ENCODE measurements around the gene RIOX2.

RIOX2 gene

DNA sequence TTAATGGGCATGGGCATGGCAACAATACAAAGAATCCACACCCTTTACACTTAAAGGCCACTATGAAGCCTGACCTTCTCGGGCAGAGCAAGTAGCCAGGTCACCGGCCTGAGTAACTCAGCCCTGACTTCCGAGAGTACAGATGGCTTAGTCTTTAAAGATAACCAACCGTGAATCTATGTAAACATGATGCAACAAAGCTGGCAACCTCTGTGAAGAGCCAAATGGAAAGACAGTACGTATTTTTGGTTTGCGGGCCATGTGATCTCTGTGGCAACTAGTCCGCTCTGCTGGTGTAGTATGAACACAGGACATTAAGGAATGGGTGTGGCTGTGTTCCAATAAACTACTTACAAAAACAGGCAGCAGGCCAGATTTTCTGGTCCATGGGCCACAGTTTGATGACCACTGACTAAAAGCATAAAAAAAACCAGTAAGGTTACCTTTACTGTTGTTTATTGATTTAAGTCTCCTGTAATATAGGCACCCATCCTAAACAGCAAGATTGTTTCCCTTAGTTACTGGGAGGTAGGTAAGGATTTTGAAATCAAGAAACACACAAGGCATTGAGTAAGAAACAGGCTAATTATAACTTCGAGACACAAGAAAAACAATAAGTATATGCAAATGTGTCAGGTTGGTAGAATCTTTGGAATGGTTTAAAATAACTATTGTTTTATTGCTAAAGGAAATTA, 14.5 kb downstream of the RIOX2 start:
- intact Hi-C loops (cut with DNase I) = no loop called here
- DNase-seq = no peak

DNA sequence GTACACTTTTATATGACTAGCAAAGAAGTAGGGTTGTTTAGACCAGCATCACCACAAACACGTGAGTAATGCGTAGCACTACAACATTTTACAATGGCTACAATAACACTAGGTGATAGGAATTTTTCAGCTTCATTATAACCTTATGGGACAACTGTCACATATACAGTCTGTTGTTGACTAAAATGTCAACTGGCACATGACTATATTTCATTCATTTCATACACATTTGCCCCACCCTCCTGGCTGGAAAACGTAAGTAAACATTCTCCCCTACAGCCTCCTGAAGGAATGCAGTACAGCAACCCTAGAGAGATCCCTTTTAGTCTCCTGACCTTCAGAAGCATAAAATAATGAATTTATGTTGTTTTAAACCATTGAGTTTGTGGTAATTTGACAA, 16.2 kb downstream of the RIOX2 start:
- intact Hi-C loops (cut with DNase I) = no loop called here
- no peak for DNase-seq

DNA sequence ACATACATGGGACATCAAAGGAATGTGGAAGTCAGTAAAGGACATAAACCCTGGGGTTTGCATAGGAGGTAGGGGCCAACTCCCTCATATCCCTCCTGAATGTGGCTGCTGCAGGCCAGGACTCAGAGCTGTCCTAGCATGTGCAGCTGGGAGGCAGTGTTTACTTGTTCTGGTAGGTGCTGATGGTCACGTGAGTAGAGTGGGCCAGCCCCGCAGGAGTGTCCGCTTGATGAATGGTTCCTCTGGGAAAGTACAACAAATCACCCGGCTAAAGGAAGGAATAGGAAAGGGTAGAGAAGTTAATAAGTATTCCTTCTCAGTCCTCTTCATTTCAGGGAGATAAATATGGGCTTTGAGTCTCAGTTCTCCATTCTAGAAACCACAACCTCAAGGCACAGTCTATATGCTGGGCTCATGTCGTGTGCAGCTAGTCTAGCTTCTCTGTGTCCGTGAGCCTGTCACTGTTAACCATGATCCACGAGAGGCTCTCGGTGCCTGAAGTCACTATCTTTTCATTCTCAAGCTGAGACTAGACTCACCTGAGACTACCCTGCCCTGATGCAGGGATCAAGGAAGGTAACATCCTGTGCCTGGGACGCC, 17.9 kb downstream of the RIOX2 start:
- DNase-seq = peak in 1 of 10 donors; percentile 58
- intact Hi-C loops (cut with DNase I) = no loop called here

DNA sequence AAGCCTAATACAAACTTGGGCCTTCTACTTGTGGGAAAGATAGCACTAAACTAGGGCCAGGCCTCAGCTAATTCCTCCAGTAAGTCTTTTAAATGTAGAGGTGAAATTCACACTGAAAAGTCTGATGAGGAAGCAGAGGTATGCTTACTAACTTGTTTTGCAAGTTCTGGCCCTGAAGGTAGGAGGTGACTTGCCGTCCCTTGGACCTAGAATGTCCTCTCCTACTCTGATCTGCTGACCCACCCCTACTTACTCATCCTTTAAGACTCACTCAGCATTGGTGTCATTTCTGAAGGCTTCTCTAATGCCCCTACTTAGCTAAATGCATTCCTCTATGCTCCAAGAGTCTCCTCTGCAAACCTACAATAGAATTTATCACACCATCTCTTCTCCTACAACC, 19.4 kb downstream of the RIOX2 start:
- intact Hi-C loops (cut with DNase I) = no loop called here

DNA sequence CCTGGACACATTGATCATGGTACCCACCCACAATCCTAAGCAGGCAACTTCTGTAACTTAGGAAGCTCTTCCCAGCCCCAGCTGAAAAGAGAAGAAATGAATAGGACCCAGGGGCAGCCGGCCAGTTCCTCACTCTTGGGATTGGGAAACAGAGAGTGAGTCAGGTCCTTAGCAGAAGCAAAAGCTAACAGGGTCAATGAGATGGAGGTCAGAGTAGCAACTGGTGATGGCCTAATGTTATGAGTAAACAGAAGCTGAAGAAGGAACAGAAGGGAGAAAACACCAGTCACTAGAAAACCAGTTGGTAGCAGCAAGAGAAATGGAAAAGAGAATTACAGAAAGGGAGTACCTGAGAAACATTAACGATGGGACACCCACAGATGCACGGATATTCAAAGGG, 20.0 kb downstream of the RIOX2 start:
- intact Hi-C loops (cut with DNase I) = no loop called here
- no peak for DNase-seq

More for the DNA sequence above, 19.4 kb downstream of the RIOX2 start:
- no peak for DNase-seq

DNA sequence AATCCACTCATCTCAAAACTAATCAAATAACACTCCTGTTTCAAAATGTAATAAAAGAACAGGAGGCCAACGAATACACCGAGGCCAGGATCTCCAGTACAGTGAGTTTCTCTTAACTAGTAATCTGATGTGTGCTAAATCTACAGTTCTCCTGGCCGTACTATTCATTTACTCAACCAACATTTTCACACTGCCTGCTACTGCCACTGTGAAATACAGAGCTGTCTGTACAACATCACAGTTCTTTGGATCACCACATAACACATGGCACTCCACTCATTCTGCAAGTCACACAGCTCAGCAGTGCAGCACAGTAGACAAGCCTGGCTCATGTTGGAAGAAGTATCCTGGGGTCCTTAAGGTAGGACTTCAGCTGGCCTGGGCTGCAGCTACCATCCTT, 21.9 kb downstream of the RIOX2 start:
- intact Hi-C loops (cut with DNase I) = no loop called here
- no peak for DNase-seq

DNA sequence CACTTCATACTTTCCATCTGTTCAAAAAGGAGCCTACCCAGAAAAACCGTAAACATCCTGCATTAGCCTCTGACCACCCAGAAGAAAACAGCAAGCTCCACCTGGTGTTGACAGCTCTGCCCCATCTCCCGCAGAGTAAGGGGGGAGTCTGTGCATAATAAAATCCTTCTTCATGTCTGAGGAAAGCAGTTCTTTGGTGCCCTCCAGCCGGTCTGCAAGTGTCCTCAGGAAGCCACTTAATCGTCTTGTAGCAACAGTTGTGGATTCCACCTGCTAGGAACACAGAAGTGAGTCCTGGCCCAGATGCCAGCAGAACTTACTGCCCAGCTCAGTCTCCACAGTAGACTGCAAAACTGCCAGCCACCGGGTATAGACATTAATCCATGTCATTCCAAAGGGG, 22.5 kb downstream of the RIOX2 start:
- intact Hi-C loops (cut with DNase I) = no loop called here
- no peak for DNase-seq

DNA sequence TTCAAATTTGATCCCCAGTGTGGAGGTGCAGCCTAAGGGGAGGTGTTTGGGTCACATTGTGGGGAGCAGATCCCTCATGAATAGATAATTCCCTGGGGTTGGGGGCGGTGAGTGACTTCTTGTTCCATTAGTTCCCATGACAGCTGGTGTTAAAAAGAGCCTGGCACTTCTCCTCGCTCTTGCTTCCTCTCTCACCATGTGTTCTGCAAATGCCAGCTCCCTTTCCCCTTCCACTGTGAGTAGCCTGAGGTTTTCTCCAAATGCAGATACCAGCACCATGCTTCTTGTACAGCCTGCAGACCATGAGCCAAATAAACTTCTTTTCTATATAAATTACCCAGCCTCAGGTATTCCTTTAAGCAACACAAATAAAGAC, 23.1 kb downstream of the RIOX2 start:
- intact Hi-C loops (cut with DNase I) = no loop called here
- DNase-seq = no peak

DNA sequence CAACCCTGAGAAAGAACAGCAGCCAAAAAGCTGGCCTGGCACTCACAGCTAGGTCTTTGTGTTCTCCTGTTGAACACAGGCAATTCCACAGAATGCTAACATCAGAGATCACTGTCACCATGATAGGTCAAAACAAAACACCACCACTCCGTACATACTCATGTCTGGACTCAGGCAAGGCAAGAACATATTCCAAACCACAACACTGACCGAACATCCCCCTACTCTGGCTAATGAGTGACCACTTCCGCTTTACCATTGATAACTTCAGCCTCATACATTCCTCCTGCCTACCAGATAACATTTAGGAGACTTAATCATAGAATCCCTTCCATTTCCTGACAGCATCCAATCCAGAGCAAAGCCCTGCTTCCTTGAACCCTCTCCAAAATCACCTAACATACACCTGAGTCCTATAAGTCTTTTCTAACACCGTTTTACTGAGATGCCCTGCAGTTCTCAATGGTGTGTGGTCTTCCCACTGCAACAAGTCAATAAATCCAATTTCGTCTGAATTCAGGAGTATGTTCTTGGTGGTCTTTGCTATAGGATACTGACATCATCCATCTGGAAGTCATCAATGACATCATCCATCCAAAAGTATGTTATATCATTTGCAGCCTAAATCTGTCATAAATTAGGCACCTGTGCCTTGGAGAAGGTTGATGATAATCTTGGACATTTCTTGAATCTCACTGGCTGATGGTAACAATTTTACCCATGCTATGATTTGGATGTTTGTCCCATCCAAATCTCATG, 23.7 kb downstream of the RIOX2 start:
- DNase-seq = no peak
- intact Hi-C loops (cut with DNase I) = no loop called here

DNA sequence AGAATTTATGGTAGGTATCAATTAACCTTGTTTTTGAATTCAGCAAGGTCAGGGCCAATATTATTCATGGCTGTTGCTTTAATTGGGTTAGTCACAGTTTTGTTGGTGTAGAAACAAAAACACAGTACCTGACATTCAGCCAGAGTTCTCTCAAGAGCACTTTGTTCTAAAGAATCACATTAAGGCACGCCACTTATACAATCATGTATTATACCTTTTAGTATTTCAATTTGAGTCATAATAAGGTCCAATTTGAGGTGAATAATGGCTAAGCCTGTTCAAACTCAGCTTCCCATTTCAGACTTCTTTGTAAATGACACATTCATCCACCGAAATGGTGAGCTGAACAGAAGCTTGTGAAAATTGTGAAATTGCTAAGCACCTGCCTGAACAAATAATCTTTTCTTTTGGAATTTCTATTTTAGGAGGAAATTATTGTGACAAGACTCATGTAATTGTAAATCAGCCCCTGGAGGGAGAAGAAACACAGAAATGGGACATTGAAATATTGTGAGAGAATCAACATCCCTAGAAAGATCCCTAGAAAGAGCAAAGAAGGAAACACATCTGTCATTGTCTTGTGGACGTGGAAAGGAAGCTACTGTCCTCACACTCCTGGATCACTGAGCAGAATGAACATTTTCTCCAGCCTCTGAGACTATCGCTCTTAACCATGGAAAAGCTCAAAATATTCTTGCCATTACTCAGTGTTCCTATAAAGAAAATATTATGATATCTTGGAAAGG, 29.3 kb downstream of the RIOX2 start:
- intact Hi-C loops (cut with DNase I) = no loop called here
- no peak for DNase-seq

DNA sequence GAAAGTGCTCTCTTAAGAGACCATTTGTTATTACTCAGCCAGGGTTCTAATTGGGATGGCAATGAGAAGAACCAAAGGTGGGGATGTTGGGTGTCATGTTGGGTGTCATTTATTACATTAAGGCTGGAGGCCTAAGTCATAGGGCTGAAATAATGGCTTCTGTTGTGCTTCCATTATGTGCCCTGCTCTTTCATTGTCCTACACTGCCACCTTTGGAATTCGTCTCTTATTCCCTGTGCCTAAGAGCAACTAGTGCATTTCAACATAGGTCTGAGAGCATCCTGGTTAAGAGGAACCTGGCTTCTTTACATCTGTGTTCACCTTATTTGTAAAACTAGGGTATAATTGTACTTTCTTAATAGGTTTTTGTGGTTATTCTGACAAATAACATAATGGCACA, 32.2 kb downstream of the RIOX2 start:
- intact Hi-C loops (cut with DNase I) = loop anchor here (1.0 kb wide), 1 partner anchor 83 kb away; no protein-coding TSS in a partner anchor

DNA sequence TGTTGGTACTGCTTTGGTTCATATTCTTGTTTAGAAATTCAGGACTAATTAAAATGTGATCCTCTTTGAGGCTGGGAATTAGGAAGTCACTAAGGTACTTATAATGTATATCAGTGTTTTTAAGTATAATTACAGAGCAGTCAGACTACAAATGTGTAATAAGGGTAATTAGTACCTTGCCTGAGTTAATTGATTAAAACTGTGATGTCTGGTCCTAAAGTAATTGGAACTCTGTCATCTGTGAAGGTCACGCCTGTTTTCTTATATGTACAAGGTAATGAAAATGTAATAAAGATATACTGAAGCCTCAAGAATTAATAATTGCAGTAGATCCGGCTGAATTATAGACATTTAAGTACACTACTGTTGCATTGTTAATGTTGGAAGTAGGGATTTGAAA, 32.8 kb downstream of the RIOX2 start:
- intact Hi-C loops (cut with DNase I) = no loop called here

More for the DNA sequence above, 32.2 kb downstream of the RIOX2 start:
- no peak for DNase-seq

DNA sequence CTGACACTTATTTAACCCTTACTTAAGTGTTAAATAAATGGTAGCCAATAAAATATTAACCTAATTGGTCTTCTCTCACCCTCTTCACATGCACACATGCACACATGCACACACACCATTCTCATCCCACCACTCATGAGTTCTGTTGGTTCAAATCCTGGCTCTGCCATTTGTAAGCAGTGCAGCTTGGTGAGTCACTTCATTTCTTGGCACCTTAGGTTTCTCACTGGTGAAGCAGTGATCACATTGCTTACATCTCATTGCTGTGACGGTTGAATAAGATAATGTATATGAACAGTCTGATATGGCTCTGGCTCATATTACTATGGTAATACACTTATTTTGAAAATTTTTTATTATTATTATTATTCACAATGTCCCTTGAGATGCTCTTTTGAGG, 33.8 kb downstream of the RIOX2 start:
- no peak for DNase-seq
- intact Hi-C loops (cut with DNase I) = no loop called here

More for the DNA sequence above, 32.8 kb downstream of the RIOX2 start:
- no peak for DNase-seq

DNA sequence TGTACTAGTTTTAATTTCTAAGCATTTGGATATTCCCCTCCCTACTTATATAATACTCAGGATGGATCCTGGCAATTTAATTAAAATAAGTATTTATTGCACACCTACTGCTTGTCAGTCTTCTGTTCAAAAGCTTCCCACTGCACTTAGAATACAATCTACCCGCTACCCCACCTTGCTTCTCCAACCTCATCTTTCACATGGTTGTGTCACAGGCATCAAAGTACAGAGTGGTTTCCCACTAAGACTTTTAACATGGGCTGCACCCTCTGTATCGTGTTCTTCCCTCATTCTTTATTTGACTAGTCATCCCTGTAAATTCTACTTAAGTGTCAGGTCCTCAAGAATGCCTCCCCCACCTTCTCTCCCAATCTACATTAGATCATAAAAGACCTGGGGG, 35.0 kb downstream of the RIOX2 start:
- DNase-seq = no peak
- intact Hi-C loops (cut with DNase I) = no loop called here

DNA sequence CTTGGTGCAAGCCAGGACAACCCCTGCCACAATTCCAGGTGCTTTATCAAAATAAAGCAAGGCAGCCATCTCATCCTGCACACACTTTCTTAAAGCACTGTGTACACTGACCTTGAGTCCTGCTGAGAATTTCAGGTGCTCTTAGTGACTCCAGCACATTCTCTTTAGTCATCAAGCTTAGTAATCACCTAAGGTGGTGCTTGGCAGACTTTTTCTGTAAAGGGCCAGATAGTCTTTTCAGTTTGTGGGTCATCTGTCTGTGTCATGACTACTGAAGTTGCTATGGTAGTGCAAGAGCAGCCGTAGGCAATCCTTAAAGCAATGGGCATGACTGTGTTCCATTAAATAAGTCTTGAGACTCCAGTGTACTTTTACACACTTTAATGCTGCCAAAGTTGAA, 36.4 kb downstream of the RIOX2 start:
- DNase-seq = no peak
- intact Hi-C loops (cut with DNase I) = no loop called here

DNA sequence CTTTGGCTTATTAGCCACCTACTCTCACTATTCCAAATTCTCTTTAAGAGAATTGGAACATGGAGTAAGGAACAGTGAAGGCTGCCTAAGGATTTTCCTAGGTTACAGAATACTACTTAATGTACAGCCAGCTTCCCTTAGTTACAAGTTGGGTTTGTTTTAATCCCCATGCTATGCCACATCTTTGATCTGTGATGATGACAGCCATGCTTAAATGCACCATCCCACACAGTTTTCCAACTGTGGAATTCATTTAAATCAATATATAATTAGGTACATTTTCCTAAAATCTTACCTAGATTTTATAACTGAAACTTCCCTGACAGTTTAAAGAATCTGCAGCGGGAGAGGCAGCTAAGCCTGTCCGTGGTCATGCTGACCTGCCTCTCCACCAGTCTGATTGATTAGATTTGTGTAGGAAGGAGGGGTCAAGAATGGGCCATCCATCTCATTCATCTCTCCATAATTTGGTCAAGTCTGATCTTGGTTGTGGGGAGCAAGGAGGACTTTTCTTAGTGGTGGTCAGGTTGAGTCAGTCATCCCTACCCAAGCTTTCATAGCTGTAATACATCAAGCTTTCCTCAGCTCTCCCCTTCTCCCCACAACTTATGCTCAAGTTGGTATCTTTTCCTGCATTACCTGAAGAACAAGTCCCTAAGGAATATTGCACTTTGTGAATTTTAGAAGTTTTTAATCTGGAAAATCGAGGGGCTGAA, 37.1 kb downstream of the RIOX2 start:
- peak in 1 of 10 donors; percentile 48 for DNase-seq
- intact Hi-C loops (cut with DNase I) = no loop called here

DNA sequence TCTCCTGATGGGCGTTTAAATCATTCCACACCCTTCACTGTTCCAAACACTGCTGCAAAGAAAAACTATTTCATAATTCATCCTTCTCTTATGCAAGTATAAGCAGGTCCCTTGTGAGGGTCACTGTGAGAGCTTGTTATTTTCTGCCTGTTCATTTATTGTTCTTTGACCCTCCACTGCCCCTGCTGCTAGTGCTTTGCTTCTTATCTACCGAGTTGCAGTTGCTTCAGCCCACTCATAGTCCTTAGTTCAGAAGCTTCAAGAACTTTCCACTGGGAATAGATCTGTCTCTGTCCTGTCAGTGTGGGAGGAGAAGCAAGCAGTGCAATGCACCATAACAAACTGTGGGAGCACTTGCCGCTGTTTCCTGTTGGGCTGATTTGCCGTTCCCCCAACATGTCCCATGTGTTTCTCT, 39.8 kb downstream of the RIOX2 start:
- peak in 2 of 10 donors; percentile 65 for DNase-seq
- intact Hi-C loops (cut with DNase I) = no loop called here

DNA sequence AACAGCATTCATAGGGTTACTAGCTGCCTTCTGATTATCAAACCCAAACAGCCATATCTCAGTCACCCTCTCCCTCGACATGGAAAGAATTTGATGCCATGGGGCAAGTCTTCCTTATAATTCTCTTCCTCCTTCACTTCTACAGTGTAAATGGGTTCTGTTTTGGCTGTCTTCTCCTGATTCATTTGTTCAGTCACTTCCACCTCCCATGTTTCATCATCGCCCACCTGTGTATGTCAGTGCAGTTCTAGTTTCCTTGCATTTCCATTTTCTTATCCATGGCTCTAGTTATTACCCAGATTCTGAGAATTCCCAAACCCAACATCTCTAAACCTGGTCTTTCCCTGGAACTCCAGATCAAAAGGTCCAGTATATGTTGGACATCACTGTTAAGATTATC, 41.0 kb downstream of the RIOX2 start:
- intact Hi-C loops (cut with DNase I) = no loop called here
- DNase-seq = no peak

DNA sequence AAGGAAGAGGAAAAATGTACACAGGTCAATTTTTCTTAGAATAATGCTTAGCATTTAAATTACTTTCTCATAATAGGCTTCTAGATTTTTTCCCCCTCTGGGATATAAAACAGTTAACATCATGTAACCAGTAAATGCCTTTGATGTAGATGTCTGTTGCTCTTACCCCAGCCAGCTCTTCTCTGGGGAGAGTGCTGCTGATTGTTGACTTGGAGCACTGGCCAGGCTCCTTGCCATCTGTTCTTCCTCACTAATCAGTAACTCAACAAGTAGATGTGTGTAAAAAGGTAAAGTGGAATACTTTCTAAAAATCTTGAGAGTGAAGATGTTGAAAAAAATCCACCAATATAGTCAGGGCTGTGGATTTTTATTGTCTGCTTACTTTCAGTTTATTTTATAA, 42.2 kb downstream of the RIOX2 start:
- DNase-seq = no peak
- intact Hi-C loops (cut with DNase I) = no loop called here

DNA sequence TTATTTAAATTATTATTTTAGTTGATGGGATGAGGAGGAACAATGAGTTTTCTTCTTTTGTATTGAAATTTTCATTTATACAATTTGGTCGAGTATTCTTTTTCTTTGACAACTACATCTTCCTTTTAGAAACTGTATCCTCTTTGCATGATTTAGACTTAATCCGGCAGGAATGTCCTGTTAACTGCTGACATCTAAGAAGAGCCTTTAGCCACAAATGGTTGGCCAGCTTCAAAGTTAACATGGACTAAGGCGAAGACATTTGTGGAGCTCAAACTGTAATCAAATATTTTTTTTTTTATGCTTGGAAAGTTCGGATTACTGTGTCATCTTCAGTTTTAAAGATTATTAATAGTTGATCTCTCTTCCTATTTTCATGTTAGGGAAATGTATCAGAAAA, 43.2 kb downstream of the RIOX2 start:
- intact Hi-C loops (cut with DNase I) = no loop called here
- DNase-seq = no peak

DNA sequence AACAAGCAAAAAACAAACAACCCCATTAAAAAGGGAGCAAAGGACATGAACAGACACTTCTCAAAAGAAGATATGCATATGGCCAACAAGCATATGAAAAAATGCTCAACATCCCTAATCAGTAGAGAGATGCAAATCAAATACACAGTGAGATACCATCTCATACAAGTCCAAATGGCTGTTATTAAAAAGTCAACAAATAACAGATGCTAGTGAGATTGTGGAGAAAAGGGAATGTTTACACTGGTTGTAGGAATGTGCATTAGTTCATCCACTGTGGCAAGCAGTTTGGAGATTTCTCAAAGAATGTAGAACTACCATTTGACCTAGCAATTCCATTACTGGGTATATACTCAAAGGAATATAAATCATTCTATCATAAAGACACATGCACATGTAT, 44.5 kb downstream of the RIOX2 start:
- intact Hi-C loops (cut with DNase I) = no loop called here
- no peak for DNase-seq

All from posterior cingulate gyrus (tissue), 11 donors.